HCT116 (cell line): ENCODE measurements around the gene CPTP.

Experiments
- EGR1 ChIP-seq: IDR thresholded peaks from 2 replicates; pipeline ENCODE4 v1.6.1; 2012; ENCODE audit warnings: low read depth
- EZH2 ChIP-seq: fragments of 200-600 bp; sonication (generic); IDR thresholded peaks from 2 replicates; pipeline ENCODE4 v1.6.1; 2017; ENCODE audit warnings: antibody characterized with exemption, mixed run types
- JUND ChIP-seq: IDR thresholded peaks from 2 replicates; pipeline ENCODE4 v1.6.1; 2012
- POLR2A ChIP-seq: IDR thresholded peaks from 2 replicates; pipeline ENCODE4 v1.7.0; 2011; ENCODE audit warnings: borderline replicate concordance; ENCODE audit not compliant: insufficient read depth, insufficient read length; ENCODE audit errors: extremely low read depth
- POLR2AphosphoS5 ChIP-seq: IDR thresholded peaks from 2 replicates; pipeline ENCODE4 v1.6.1; 2011; ENCODE audit warnings: mild to moderate bottlenecking, low read depth, low read length, moderate library complexity
- SP1 ChIP-seq: IDR thresholded peaks from 2 replicates; pipeline ENCODE4 v1.6.1; 2012; ENCODE audit warnings: low read depth
- TCF7L2 ChIP-seq: IDR thresholded peaks from 2 replicates; pipeline ENCODE4 v1.7.0; 2011; ENCODE audit warnings: borderline replicate concordance, inconsistent platforms; ENCODE audit not compliant: insufficient read depth, insufficient read length; ENCODE audit errors: extremely low read depth
- ZFX ChIP-seq: fragments of 450-650 bp; IDR thresholded peaks from 2 replicates; pipeline ENCODE4 v1.6.1; 2017
- TF ChIP-seq, protein P1 (sequence below), 3 experiments: fragments of 200-600 bp in 1 of 3; sonication (generic) in 1 of 3; IDR thresholded peaks in 2 of 3; conservative IDR thresholded peaks in 1 of 3; 2 replicates each; pipeline ENCODE4 v1.5.1; 2012 to 2017; ENCODE audit warnings: low read depth in 2 of 3, low read length in 2 of 3, antibody characterized with exemption in 1 of 3, borderline replicate concordance in 1 of 3, control low read depth in 1 of 3, mild to moderate bottlenecking in 1 of 3, mixed read lengths in 1 of 3, mixed run types in 1 of 3, moderate library complexity in 1 of 3; ENCODE audit not compliant: insufficient read depth in 1 of 3
- TF ChIP-seq, protein P2 (sequence below): IDR thresholded peaks from 2 replicates; pipeline ENCODE4 v1.6.1; 2012

DNA sequence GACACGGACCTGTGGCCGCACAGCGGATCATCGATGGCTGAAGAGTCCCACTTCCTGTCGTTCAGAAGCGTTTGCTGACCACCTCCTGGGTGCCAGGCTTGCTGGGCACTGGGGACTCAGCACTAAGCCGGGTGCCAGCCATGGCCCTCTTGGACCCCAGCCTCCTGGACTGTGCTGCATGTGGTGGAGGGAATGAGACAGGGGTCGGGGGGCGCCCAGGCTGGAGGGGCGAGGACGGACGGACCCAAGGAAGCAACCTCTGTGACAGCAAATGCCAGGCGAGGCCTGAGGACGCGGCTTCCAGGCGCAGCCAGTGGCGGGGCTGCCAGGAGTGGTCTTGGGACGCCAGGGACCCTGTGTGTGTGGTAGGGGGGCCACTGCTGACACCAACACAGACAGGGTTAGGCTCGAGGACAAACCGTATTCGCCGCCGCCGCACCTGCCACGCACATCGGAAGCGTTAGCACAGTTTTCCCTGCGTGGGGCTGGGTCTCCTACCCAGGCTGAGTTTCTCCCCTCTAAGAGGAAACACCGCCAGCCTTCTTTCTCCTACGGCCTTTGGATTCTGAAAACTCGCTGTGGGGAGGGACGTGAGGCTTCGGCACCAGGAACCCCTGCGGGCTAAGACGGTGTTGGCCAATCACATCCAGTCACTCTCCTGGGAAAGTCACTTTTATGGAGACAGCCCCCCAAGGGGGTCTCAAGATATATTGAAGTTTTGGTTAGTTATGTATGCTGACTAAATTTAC is 36.8 kb downstream of the CPTP start:
- TF ChIP-seq, protein P1, sequence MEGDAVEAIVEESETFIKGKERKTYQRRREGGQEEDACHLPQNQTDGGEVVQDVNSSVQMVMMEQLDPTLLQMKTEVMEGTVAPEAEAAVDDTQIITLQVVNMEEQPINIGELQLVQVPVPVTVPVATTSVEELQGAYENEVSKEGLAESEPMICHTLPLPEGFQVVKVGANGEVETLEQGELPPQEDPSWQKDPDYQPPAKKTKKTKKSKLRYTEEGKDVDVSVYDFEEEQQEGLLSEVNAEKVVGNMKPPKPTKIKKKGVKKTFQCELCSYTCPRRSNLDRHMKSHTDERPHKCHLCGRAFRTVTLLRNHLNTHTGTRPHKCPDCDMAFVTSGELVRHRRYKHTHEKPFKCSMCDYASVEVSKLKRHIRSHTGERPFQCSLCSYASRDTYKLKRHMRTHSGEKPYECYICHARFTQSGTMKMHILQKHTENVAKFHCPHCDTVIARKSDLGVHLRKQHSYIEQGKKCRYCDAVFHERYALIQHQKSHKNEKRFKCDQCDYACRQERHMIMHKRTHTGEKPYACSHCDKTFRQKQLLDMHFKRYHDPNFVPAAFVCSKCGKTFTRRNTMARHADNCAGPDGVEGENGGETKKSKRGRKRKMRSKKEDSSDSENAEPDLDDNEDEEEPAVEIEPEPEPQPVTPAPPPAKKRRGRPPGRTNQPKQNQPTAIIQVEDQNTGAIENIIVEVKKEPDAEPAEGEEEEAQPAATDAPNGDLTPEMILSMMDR (IDR thresholded peaks at IDR 0.05 in 2 of 3, conservative IDR thresholded peaks at IDR 0.05 in 1 of 3; ENCODE audit: borderline replicate concordance in 1 of 3, insufficient read depth in 1 of 3, low read depth in 2 of 3, low read length in 2 of 3) = no peak
- TF ChIP-seq EZH2 (no peak), POLR2A (no peak), SP1 (no peak), TCF7L2 (no peak), ZFX (no peak), POLR2AphosphoS5 (no peak), JUND (no peak), EGR1 (no peak)
- TF ChIP-seq, protein P2, sequence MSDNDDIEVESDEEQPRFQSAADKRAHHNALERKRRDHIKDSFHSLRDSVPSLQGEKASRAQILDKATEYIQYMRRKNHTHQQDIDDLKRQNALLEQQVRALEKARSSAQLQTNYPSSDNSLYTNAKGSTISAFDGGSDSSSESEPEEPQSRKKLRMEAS = no peak
